Measurements from ENCODE around the gene MBD3L3.

- no peak for TF ChIP-seq CTCF (conservative IDR thresholded peaks at IDR 0.05 in 1 of 2, IDR thresholded peaks at IDR 0.05 in 1 of 2; ENCODE audit: low read depth in 1 of 2, low read length in 2 of 2)
- TF ChIP-seq EZH2 (IDR thresholded peaks at IDR 0.05; ENCODE audit: low read length, missing control alignments): no peak
Measured at GRCh38 chr19:7104747-7105447, 46.4 kb upstream of the MBD3L3 start.

Data from fibroblast of lung (primary cell).